ENCODE measurements around the gene ACAD11. TPM values are rescaled to one million over a fixed set of nuclear protein-coding genes. Genes with fewer than 3 reads are reported as not detected.

ACAD11 gene
- total and polyA plus RNA-seq, 4 donors, result 52.2 to 357 (median 65.6) TPM

- Histone ChIP-seq H3K36me3 (ENCODE audit: control insufficient read depth in 4 of 4, insufficient read depth in 3 of 4, low read depth in 1 of 4, low read length in 3 of 4) (peaks cover 0 to 3% (median 0%) of the 10 kb centered on the region in 4 donors), H3K9ac (ENCODE audit: low read depth in 1 of 2, low read length in 2 of 2) (no peak overlapping the region), H3K27me3 (ENCODE audit: control insufficient read depth in 4 of 4, insufficient read depth in 4 of 4, low read length in 3 of 4) (no peaks in the 10 kb centered on the region), H3K4me3 (ENCODE audit: low read depth in 1 of 3, low read length in 3 of 3) (no peak overlapping the region), H3K4me1 (ENCODE audit: control insufficient read depth in 4 of 4, insufficient read depth in 4 of 4, low read length in 3 of 4) (peaks cover 0 to 4% (median 2%) of the 10 kb centered on the region in 4 donors), H3K27ac (ENCODE audit: low read depth in 1 of 2, low read length in 2 of 2) (no peak overlapping the region), H3K9me3 (ENCODE audit: control insufficient read depth in 4 of 4, low read length in 3 of 4) (no peaks in the 10 kb centered on the region)
- no peak for TF ChIP-seq YY1 (IDR thresholded peaks at IDR 0.05)
- no peak for TF ChIP-seq REST (IDR thresholded peaks at IDR 0.05)
- TF ChIP-seq FOXA2 (IDR thresholded peaks at IDR 0.05), result no peak
- no peak for TF ChIP-seq NR2F2 (IDR thresholded peaks at IDR 0.05)
- TF ChIP-seq RXRA (IDR thresholded peaks at IDR 0.05), result no peak
- no peak for TF ChIP-seq EGR1 (IDR thresholded peaks at IDR 0.05; ENCODE audit: low read depth in 2 of 2)
- TF ChIP-seq HNF4A (conservative IDR thresholded peaks at IDR 0.05), result no peak
- no peak for TF ChIP-seq HNF4G (IDR thresholded peaks at IDR 0.05)
- TF ChIP-seq ZBTB33 (IDR thresholded peaks at IDR 0.05), result no peak
- no peak for TF ChIP-seq CTCF (IDR thresholded peaks at IDR 0.05; ENCODE audit: low read depth, low read length, missing input control)
- TF ChIP-seq JUND (IDR thresholded peaks at IDR 0.05), result no peak
- TF ChIP-seq ATF3 (IDR thresholded peaks at IDR 0.05), result no peak
- no peak for TF ChIP-seq RAD21 (IDR thresholded peaks at IDR 0.05)
- TF ChIP-seq GABPA (IDR thresholded peaks at IDR 0.05 in 1 of 2, conservative IDR thresholded peaks at IDR 0.05 in 1 of 2), result no peak
- TF ChIP-seq SP1 (IDR thresholded peaks at IDR 0.05), result no peak
- no peak for TF ChIP-seq FOXA1 (IDR thresholded peaks at IDR 0.05)
- no peak for DNase-seq (ENCODE audit: low spot score)
These were observed 109.6 kb downstream of the ACAD11 start for GRCh38 chr3:132549890-132550578.

GRCh38 chr3:132549169-132549568 is 110.4 kb downstream of the ACAD11 start:
- H3K4me1 ChIP-seq (ENCODE audit: control insufficient read depth in 4 of 4, insufficient read depth in 4 of 4, low read length in 3 of 4), result peaks cover 0 to 4% (median 0%) of the 10 kb centered on the region in 4 donors
- H3K4me3 ChIP-seq (ENCODE audit: low read depth in 1 of 3, low read length in 3 of 3), result no peak overlapping the region
- H3K36me3 ChIP-seq (ENCODE audit: control insufficient read depth in 4 of 4, insufficient read depth in 3 of 4, low read depth in 1 of 4, low read length in 3 of 4), result peaks cover 0 to 3% (median under 1%) of the 10 kb centered on the region in 4 donors
- H3K9ac ChIP-seq (ENCODE audit: low read depth in 1 of 2, low read length in 2 of 2), result no peak overlapping the region
- TF ChIP-seq TAF1 (conservative IDR thresholded peaks at IDR 0.05) (no peak), CTCF (IDR thresholded peaks at IDR 0.05; ENCODE audit: low read depth, low read length, missing input control) (no peak), EGR1 (IDR thresholded peaks at IDR 0.05; ENCODE audit: low read depth in 2 of 2) (no peak), YY1 (IDR thresholded peaks at IDR 0.05) (no peak), HNF4G (IDR thresholded peaks at IDR 0.05) (no peak), JUND (IDR thresholded peaks at IDR 0.05) (no peak), FOXA2 (IDR thresholded peaks at IDR 0.05) (no peak)
- H3K27ac ChIP-seq (ENCODE audit: low read depth in 1 of 2, low read length in 2 of 2), result no peak overlapping the region
- no peaks in the 10 kb centered on the region for H3K9me3 ChIP-seq (ENCODE audit: control insufficient read depth in 4 of 4, low read length in 3 of 4)
- 87% methylated on average over 8 of the region's 8 CpGs for WGBS
- no peak for DNase-seq (ENCODE audit: low spot score)
- H3K27me3 ChIP-seq (ENCODE audit: control insufficient read depth in 4 of 4, insufficient read depth in 4 of 4, low read length in 3 of 4), result no peaks in the 10 kb centered on the region

Measured in liver (tissue), 9 donors.